NCI-H748 (cell line): ENCODE data around the gene AKAP6.
"Not testable (repeated sequence)": the region's sequence is repeated elsewhere in the genome, so short reads cannot be mapped to it uniquely, and the experiment has no call there.

Experiments
- DNase-seq: peaks from one replicate; lab custom pipeline; 2025; ENCODE audit not compliant: unreplicated experiment; lab: John Stamatoyannopoulos, UW

The AKAP6 gene

DNA sequence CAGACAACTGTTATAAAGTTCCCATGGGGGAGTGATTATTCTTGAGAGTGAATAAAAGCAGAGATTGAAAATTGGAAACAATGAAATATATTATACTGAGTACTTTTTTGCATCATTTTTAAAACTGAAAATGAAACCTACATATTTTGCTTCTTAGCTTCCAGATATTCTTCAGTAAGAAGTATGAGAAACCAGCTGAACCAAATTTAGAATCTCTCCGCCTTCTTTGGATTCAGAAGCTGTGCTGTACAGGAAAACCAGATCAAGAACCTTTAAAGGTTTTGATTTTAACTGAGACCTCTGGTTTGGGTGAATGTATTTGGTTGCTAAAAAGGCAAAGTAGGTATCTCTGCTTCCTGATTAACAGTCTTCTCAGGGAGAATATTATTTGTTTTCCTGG, 109.4 kb downstream of the AKAP6 start:
- DNase-seq, result no peak

DNA sequence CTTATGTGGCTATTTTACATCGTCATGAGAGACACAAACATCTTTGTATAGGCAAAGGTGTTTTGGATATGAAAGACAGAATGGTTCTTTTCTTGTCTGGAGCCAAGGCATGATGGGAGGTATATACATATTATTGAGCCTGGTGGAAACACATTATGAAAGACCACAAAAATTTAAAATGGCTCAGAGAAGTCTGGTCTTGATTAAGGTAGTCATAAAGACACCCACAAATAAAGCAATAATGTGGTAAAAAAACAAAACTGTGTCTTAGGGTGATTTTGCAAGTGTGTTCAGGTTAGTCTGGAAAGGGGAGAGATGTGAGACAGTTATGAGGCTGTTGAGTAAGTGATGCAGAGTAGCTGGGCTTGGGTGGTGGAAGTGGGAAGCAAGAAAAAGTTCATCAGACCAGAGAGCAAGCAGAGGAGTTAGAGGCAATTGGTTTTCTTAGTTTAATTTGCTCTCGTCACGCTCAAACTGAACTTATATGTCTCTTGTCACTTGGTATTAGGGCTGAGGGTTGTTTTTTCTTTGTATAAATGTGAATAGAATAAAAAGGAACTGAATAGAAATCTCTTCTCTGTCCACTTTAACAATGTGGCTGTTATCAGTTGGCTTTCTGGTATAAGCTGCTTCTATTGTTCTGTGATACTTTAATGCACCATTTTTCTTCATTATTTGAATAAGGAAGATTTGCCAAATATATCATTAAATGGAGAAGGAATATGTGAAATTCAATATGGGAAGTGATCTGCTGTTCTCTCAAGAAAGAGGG, 115.0 kb downstream of the AKAP6 start:
- no peak for DNase-seq

GRCh38 chr14:32447371-32447770, 118.3 kb downstream of the AKAP6 start:
- no peak for DNase-seq

DNA sequence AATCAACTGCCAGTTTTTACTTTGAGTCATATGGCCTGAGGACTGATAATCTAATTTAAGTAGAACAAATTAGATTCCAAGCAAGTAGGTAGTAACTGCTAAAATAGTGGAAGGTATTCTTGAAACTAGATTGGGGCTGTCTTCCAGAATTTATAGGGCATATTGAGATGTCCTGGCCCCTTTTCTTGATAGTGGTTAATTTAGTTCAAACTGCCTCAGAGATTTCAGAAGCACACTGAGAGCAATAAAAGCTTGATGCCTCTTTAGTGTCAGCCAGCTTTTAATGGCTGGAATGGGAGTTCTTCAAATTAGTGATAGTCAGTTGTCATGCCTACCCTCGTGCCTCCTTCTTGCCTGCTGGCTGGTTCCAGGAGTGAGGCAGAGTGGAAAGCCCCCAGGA, 120.5 kb downstream of the AKAP6 start:
- no peak for DNase-seq

GRCh38 chr14:32450919-32451675, 122.0 kb downstream of the AKAP6 start:
- no peak for DNase-seq

- no peak for DNase-seq
These were observed 125.0 kb downstream of the AKAP6 start for GRCh38 chr14:32453857-32454810.

- DNase-seq, result no peak
These were observed 128.3 kb downstream of the AKAP6 start for GRCh38 chr14:32457213-32457920.

DNA sequence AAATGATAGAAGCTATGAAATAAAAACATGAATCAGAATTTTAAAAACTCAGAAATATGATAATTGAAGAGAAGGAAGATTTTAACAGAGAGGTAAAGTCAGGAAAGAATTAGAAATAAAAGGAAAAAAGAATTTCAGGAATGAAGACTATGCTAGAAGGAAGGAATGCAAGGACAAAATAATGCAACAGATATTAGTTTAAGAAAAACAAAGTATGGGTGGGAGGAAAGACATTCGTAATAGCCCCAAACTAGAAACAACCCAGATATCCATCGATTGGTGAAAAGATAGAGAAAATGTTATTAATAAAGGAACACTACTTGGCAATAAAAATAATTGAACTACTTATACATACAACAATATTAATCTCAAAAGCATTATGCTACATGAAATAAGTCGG, 129.6 kb downstream of the AKAP6 start:
- no peak for DNase-seq

DNA sequence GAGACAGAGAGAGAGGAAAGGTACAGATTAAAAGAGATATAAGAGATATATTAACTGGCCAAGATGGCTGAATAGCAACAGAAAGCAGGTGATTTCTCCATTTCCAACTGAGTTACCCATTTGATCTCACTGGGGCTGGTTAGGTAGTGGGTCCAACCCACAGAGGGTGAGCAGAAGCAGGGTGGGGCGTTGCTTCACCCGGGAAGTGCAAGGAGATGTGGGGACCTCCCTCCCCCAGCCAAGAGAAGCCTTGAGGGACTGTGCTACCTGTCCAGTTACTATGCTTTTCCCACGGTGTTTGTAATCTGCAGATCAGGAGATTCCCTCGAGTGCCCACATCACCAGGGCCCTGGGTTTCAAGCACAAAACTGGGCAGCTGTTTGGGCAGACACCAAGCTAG, 131.2 kb downstream of the AKAP6 start:
- no peak for DNase-seq

- not testable (repeated sequence) for DNase-seq
These were observed 133.5 kb downstream of the AKAP6 start for GRCh38 chr14:32462553-32462952.

DNA sequence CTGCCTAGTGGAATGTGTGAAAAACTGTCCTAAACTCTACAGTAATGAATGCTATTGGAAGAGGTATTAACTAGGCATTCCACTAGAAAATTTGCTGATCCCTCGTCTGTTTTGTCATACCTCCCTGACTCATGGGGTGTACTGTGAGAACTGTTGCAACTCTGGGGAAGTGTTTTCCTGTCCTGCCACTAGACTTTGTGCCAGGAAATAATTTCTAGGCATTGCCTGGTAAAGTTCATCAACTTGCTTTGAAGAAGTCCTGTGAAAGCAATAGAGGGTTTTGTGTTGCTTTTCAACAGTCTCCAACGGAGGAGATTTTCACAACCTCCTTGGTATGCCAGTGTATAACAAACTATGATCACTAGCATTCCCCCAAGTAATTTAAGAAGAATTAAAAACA, 139.9 kb downstream of the AKAP6 start:
- DNase-seq, result no peak

- peak; percentile 40 for DNase-seq
These were observed 140.5 kb downstream of the AKAP6 start for GRCh38 chr14:32469388-32470160.

DNA sequence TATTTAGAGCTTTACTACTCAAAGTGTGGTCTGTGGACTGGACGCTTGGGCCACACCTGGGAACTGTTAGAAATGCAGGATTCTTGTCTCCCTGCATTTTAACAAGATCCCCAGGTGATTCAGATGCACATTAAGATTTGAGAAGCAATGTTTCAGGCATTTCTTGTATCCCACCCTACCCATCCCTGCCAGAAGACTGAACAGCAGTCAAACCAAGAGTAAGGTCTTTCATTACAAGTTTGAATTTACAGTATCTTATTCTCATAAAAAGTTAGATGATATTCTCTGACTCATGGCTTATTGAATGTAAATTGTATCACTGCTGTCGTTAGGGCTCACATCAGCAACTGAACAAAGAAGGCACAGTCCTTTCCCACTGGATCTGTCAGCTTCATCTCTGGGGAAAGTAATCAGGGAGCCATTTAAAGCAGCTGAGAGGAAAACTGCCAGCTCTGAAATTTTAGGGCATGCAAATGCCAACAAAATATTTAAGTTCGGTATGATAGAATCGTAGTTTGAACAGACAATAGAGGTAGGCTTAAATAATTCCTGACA, 141.1 kb downstream of the AKAP6 start:
- DNase-seq, result no peak

GRCh38 chr14:32471181-32471580, 142.1 kb downstream of the AKAP6 start:
- no peak for DNase-seq

DNA sequence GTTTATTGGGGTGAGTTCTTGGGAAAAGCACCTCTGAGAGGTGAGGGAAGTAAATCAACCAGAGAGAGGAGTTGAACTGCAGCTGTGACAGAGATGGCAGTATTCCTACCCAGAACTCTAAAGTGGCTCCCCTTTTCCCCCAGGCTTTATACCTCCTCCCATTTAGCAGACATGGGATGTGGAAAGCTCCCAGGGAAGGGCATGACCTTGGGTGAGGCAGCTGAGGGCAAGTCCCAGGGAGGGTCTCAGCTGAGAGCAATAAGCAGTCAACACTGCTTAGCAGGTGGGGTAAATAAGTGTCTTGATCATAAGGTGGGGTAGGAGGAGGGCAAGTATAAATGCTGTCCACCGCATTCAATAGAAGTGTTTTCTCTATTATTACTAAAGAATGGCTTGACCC, 143.0 kb downstream of the AKAP6 start:
- no peak for DNase-seq

GRCh38 chr14:32472512-32473463, 143.7 kb downstream of the AKAP6 start:
- DNase-seq, result peak; percentile 70

- DNase-seq, result no peak
These were observed 144.4 kb downstream of the AKAP6 start for GRCh38 chr14:32473464-32473855.

GRCh38 chr14:32474478-32475195, 145.5 kb downstream of the AKAP6 start:
- no peak for DNase-seq
